Esophagus muscularis mucosa (tissue), 4 donors: Measurements from ENCODE around the gene TLE3. TPM values are rescaled to one million over a fixed set of nuclear protein-coding genes. Genes with fewer than 3 reads are reported as not detected.

ENCODE experiments used
- DNase-seq: peaks from one replicate; pipeline ENCODE4 v3.0.0-alpha.2; 2017; ENCODE audit errors: extremely low spot score
- H3K27ac ChIP-seq, 4 donors: fragments of 200-600 bp; sonication (generic); replicated peaks in 1 of 4; 1 replicate in 3 of 4; 2 replicates in 1 of 4; pipeline ENCODE4 v1.5.1; 2016 to 2019; ENCODE audit warnings: mild to moderate bottlenecking in 1 of 4
- H3K27me3 ChIP-seq, 4 donors: fragments of 200-600 bp; sonication (generic); one replicate each; pipeline versions ENCODE4 v1.5.1 to v1.6.0; 2016 to 2019
- H3K36me3 ChIP-seq, 4 donors: fragments of 200-600 bp; sonication (generic); one replicate each; pipeline ENCODE4 v1.5.1; 2016 to 2019
- H3K4me1 ChIP-seq, 4 donors: fragments of 200-600 bp; sonication (generic); one replicate each; pipeline ENCODE4 v1.5.1; 2016 to 2019
- H3K4me3 ChIP-seq, 4 donors: fragments of 200-600 bp; sonication (generic); 1 replicate in 2 of 4; 2 replicates in 2 of 4; pipeline ENCODE4 v1.5.1; 2016 to 2019; ENCODE audit warnings: mild to moderate bottlenecking in 4 of 4, moderate library complexity in 1 of 4
- H3K9me3 ChIP-seq, 4 donors: fragments of 200-600 bp; sonication (generic); 1 replicate in 3 of 4; 2 replicates in 1 of 4; pipeline ENCODE4 v1.5.1; 2016 to 2019
- CTCF ChIP-seq, 3 experiments: fragments of 200-600 bp in 2 of 3; fragments of 450-650 bp in 1 of 3; sonication (generic) in 2 of 3; IDR thresholded peaks; one replicate each; pipeline ENCODE4 v1.5.1; 2017 to 2019; ENCODE audit warnings: antibody characterized with exemption in 3 of 3, mild to moderate bottlenecking in 2 of 3, moderate library complexity in 1 of 3
- EP300 ChIP-seq: sonication (generic); formaldehyde crosslinking; IDR thresholded peaks from one replicate; pipeline ENCODE4 v1.6.1; 2017; ENCODE audit warnings: antibody characterized with exemption
- POLR2A ChIP-seq: fragments of 450-650 bp; IDR thresholded peaks from one replicate; pipeline ENCODE4 v1.6.1; 2017; ENCODE audit warnings: antibody characterized with exemption, moderate library complexity, mild to moderate bottlenecking, low read depth
- POLR2AphosphoS5 ChIP-seq, 2 donors: sonication (generic); formaldehyde crosslinking; IDR thresholded peaks; one replicate each; pipeline ENCODE4 v1.6.1; 2017; ENCODE audit warnings: antibody characterized with exemption in 2 of 2
- WGBS: methylation state at CpG from one replicate; pipeline ENCODE4 v1.1.5; 2018; 5-methylcytosine and 5-hydroxymethylcytosine counted together
- intact Hi-C: fragments of 100-400 bp; cut with DNase I; formaldehyde crosslinking; loops from one replicate; pipeline ENCODE4 v1.15.1; 2023
- small RNA-seq, 3 donors: library from RNA; depleted of rRNA; stranded (forward); fragments of <200 nt; gene quantifications; one replicate each; pipeline ENCODE3, GENCODE V24; 2016
- total RNA-seq, 4 donors: library from RNA; depleted of rRNA; stranded (reverse); fragments of >200 nt; gene quantifications; one replicate each; pipeline versions ENCODE4 v1.1.0 to v1.2.1, GENCODE V29; 2016

TLE3 gene
- total RNA-seq, 4 donors from 2014 or later: 35.7 to 81.3 (median 59.2) TPM

GRCh38 chr15:69999392-70000085, 98.2 kb downstream of the TLE3 start:
- Histone ChIP-seq H3K27ac (no peak overlapping the region), H3K4me1 (no peaks in the 10 kb centered on the region), H3K36me3 (no peaks in the 10 kb centered on the region), H3K9me3 (peaks cover 0 to 15% (median 11%) of the 10 kb centered on the region in 4 donors), H3K4me3 (no peak overlapping the region), H3K27me3 (peaks cover 0 to 6% (median 0%) of the 10 kb centered on the region in 4 donors)
- TF ChIP-seq CTCF (IDR thresholded peaks at IDR 0.05): no peak
- TF ChIP-seq POLR2AphosphoS5 (IDR thresholded peaks at IDR 0.05): no peak
- no peak for TF ChIP-seq EP300
- TF ChIP-seq POLR2A: no peak
- DNase-seq: no peak
- intact Hi-C loops: no loop called here
- WGBS: 89% methylated on average over 17 of the region's 17 CpGs

- Histone ChIP-seq H3K4me3 (no peak overlapping the region), H3K36me3 (no peaks in the 10 kb centered on the region), H3K9me3 (peaks cover 0 to 15% (median 11%) of the 10 kb centered on the region in 4 donors), H3K4me1 (no peaks in the 10 kb centered on the region), H3K27ac (no peak overlapping the region), H3K27me3 (peaks cover 0 to 6% (median 0%) of the 10 kb centered on the region in 4 donors)
- DNase-seq: no peak
- 93% methylated on average over 10 of the region's 15 CpGs for WGBS
- intact Hi-C loops: no loop called here
- TF ChIP-seq POLR2A: no peak
- TF ChIP-seq EP300: no peak
- no peak for TF ChIP-seq CTCF (IDR thresholded peaks at IDR 0.05)
- TF ChIP-seq POLR2AphosphoS5 (IDR thresholded peaks at IDR 0.05): no peak
These were observed 99.0 kb downstream of the TLE3 start for GRCh38 chr15:69998541-69999391.

GRCh38 chr15:69997813-69998212, 99.9 kb downstream of the TLE3 start:
- TF ChIP-seq POLR2AphosphoS5 (IDR thresholded peaks at IDR 0.05) (no peak), EP300 (no peak), CTCF (IDR thresholded peaks at IDR 0.05) (no peak), POLR2A (no peak)
- H3K4me1 ChIP-seq: no peaks in the 10 kb centered on the region
- H3K9me3 ChIP-seq: peaks cover 0 to 8% (median 5%) of the 10 kb centered on the region in 4 donors
- H3K27ac ChIP-seq: no peak overlapping the region
- H3K36me3 ChIP-seq: no peaks in the 10 kb centered on the region
- peaks cover 0 to 5% (median 0%) of the 10 kb centered on the region in 4 donors for H3K27me3 ChIP-seq
- no peak for DNase-seq
- 69% methylated on average over 2 of the region's 2 CpGs for WGBS
- intact Hi-C loops: no loop called here
- H3K4me3 ChIP-seq: no peak overlapping the region

Small RNA genes lying within 50 kb of the gene (small RNA-seq; reads per million reads assigned to genes)
- 2.6 to 5.4 (median 3.1) reads per million in 3 donors for gene MIR629
